ENCODE measurements around the gene TMEM150C. TPM values are rescaled to one million over a fixed set of nuclear protein-coding genes. Genes with fewer than 3 reads are reported as not detected.

The TMEM150C gene
- total RNA-seq, result under 0.01 and 0.43 TPM in 2 replicates

GRCh38 chr4:82561786-82562563 lies at the start of gene TMEM150C:
TSS of gene TMEM150C (minus strand) at chr4:82561988. CDS start at chr4:82504657, 57,331 bp downstream.
- TF ChIP-seq CTCF (IDR thresholded peaks at IDR 0.05; ENCODE audit: insufficient read depth, low read depth, low read length), result no peak
- H3K4me3 ChIP-seq (ENCODE audit: low read depth, low read length), result peak within 1 kb of the TSS; percentile 43
- no peak for DNase-seq (ENCODE audit: low read depth)

- DNase-seq (ENCODE audit: low read depth), result no peak
- H3K4me3 ChIP-seq (ENCODE audit: low read depth, low read length), result no peak overlapping the region
- no peak for TF ChIP-seq CTCF (IDR thresholded peaks at IDR 0.05; ENCODE audit: insufficient read depth, low read depth, low read length)
Observed at GRCh38 chr4:82611527-82611926, 49.7 kb upstream of the TMEM150C start.

- no peak for TF ChIP-seq CTCF (IDR thresholded peaks at IDR 0.05; ENCODE audit: insufficient read depth, low read depth, low read length)
- no peak overlapping the region for H3K4me3 ChIP-seq (ENCODE audit: low read depth, low read length)
- no peak for DNase-seq (ENCODE audit: low read depth)
Observed at GRCh38 chr4:82610041-82610440, 48.3 kb upstream of the TMEM150C start.

GRCh38 chr4:82606622-82607021 lies 44.8 kb upstream of the TMEM150C start:
- no peak for TF ChIP-seq CTCF (IDR thresholded peaks at IDR 0.05; ENCODE audit: insufficient read depth, low read depth, low read length)
- DNase-seq (ENCODE audit: low read depth), result no peak
- no peak overlapping the region for H3K4me3 ChIP-seq (ENCODE audit: low read depth, low read length)

GRCh38 chr4:82604522-82604921 lies 42.7 kb upstream of the TMEM150C start:
- no peak for DNase-seq (ENCODE audit: low read depth)
- TF ChIP-seq CTCF (IDR thresholded peaks at IDR 0.05; ENCODE audit: insufficient read depth, low read depth, low read length), result no peak
- no peak overlapping the region for H3K4me3 ChIP-seq (ENCODE audit: low read depth, low read length)

- H3K4me3 ChIP-seq (ENCODE audit: low read depth, low read length), result no peak overlapping the region
- no peak for TF ChIP-seq CTCF (IDR thresholded peaks at IDR 0.05; ENCODE audit: insufficient read depth, low read depth, low read length)
- DNase-seq (ENCODE audit: low read depth), result peak; percentile 7
Observed at GRCh38 chr4:82601242-82602015, 39.6 kb upstream of the TMEM150C start.

Measured in fibroblast of villous mesenchyme (primary cell).